ENCODE data around the gene ARFGEF3.

- no peak for TF ChIP-seq ZNF692 (tag by site-specific recombination; IDR thresholded peaks at IDR 0.05)
- no peak for TF ChIP-seq ZFHX2 (tag by site-specific recombination; conservative IDR thresholded peaks at IDR 0.05)
- no peak for TF ChIP-seq ZNF214 (tag by site-specific recombination; IDR thresholded peaks at IDR 0.05; ENCODE audit: borderline replicate concordance)
- no peak for TF ChIP-seq CTCF (tag by site-specific recombination; IDR thresholded peaks at IDR 0.05)
- TF ChIP-seq PRDM1 (tag by site-specific recombination; IDR thresholded peaks at IDR 0.05), result no peak
- no peak for TF ChIP-seq KLF16 (tag by site-specific recombination; IDR thresholded peaks at IDR 0.05)
- TF ChIP-seq ZNF544 (tag by site-specific recombination; IDR thresholded peaks at IDR 0.05), result no peak
Measured at GRCh38 chr6:138334963-138335362, 173.2 kb downstream of the ARFGEF3 start.
